IPS-18c (cell line): ENCODE measurements around the gene PEA15.

Experiments used
- H3K4me3 ChIP-seq: 2 replicates; pipeline ENCODE4 v1.7.0; 2013; ENCODE audit warnings: low read depth, mild to moderate bottlenecking, low read length, moderate library complexity; ENCODE audit not compliant: insufficient read depth
- H3K9me3 ChIP-seq: one replicate; pipeline ENCODE4 v1.6.1; 2013; ENCODE audit warnings: mild to moderate bottlenecking, low read length, moderate library complexity; ENCODE audit not compliant: control insufficient read depth, insufficient read depth

The PEA15 gene

GRCh38 chr1:160251011-160251410 is 45.8 kb downstream of the PEA15 start:
- H3K4me3 ChIP-seq = no peak overlapping the region
- no peaks in the 10 kb centered on the region for H3K9me3 ChIP-seq

- no peak overlapping the region for H3K4me3 ChIP-seq
These were observed 46.7 kb downstream of the PEA15 start for GRCh38 chr1:160251687-160252526.

GRCh38 chr1:160255781-160256300 is 50.7 kb downstream of the PEA15 start:
- H3K9me3 ChIP-seq = no peaks in the 10 kb centered on the region

More at GRCh38 chr1:160251687-160252526, 46.7 kb downstream of the PEA15 start:
- no peaks in the 10 kb centered on the region for H3K9me3 ChIP-seq

GRCh38 chr1:160256396-160257046 is 51.3 kb downstream of the PEA15 start:
- no peak overlapping the region for H3K4me3 ChIP-seq
- no peaks in the 10 kb centered on the region for H3K9me3 ChIP-seq

More at GRCh38 chr1:160255781-160256300, 50.7 kb downstream of the PEA15 start:
- H3K4me3 ChIP-seq = no peak overlapping the region

GRCh38 chr1:160257411-160258015 is 52.3 kb downstream of the PEA15 start:
- Histone ChIP-seq H3K4me3 (no peak overlapping the region), H3K9me3 (peaks cover 2% of the 10 kb centered on the region)

GRCh38 chr1:160258177-160258798 is 53.1 kb downstream of the PEA15 start:
- Histone ChIP-seq H3K9me3 (peaks cover 2% of the 10 kb centered on the region), H3K4me3 (no peak overlapping the region)

- peaks cover 2% of the 10 kb centered on the region for H3K9me3 ChIP-seq
- H3K4me3 ChIP-seq = peak overlapping the region; percentile 98
These were observed 55.5 kb downstream of the PEA15 start for GRCh38 chr1:160260406-160261382.

GRCh38 chr1:160261556-160261892 is 56.3 kb downstream of the PEA15 start:
- H3K4me3 ChIP-seq = peak overlapping the region; percentile 98
- peaks cover 2% of the 10 kb centered on the region for H3K9me3 ChIP-seq

- H3K4me3 ChIP-seq = peak within 1 kb of the TSS; percentile 98
- peaks cover 2% of the 10 kb centered on the region for H3K9me3 ChIP-seq
These were observed 57.0 kb downstream of the PEA15 start, which contains the start of gene DCAF8 for GRCh38 chr1:160261893-160262794. Gene DCAF8, minus strand, starts transcription at chr1:160262549. Its CDS starts 18,541 bp downstream, at chr1:160244008.

- Histone ChIP-seq H3K9me3 (peaks cover 2% of the 10 kb centered on the region), H3K4me3 (no peak overlapping the region)
These were observed 59.7 kb downstream of the PEA15 start for GRCh38 chr1:160264795-160265307.
